Measurements from ENCODE around the gene AMBP.

DNA sequence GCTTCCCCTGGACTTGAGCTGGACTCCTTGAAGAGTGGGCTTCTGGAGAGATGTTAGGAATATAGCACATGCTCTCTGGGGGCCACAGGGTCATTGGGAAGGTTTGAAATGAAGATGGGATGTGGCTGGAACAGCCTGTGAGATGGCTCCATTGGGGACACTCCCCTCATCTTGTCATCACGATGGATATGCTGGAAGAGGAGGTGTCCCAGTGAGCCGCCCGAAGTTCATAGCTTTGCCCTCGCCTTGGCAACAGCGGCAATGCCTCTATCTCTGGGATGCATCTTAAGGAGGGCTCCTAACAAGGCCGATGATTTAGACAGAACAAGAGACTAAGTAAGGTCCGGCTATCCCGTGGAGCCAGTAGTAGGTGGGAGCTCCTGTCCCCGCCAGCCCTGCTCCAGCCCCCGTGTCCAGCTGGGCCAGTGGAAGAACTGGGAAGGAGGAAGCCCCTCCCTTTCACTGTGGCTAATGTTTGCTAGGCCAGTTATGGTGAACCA is 23.9 kb downstream of the AMBP start:
- TF ChIP-seq, protein P1, sequence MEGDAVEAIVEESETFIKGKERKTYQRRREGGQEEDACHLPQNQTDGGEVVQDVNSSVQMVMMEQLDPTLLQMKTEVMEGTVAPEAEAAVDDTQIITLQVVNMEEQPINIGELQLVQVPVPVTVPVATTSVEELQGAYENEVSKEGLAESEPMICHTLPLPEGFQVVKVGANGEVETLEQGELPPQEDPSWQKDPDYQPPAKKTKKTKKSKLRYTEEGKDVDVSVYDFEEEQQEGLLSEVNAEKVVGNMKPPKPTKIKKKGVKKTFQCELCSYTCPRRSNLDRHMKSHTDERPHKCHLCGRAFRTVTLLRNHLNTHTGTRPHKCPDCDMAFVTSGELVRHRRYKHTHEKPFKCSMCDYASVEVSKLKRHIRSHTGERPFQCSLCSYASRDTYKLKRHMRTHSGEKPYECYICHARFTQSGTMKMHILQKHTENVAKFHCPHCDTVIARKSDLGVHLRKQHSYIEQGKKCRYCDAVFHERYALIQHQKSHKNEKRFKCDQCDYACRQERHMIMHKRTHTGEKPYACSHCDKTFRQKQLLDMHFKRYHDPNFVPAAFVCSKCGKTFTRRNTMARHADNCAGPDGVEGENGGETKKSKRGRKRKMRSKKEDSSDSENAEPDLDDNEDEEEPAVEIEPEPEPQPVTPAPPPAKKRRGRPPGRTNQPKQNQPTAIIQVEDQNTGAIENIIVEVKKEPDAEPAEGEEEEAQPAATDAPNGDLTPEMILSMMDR (IDR thresholded peaks at IDR 0.05; ENCODE audit: low read length), result no peak
- TF ChIP-seq EZH2 (IDR thresholded peaks at IDR 0.05; ENCODE audit: borderline replicate concordance, low read length), result no peak
